Hepatocyte (in vitro differentiated cells): ENCODE results near the gene VWA5B1. TPM values are rescaled to one million over a fixed set of nuclear protein-coding genes. Genes with fewer than 3 reads are reported as not detected.

Source experiments
- DNase-seq: peaks from one replicate; pipeline ENCODE4 v3.0.0-alpha.2; 2016; ENCODE audit warnings: low spot score
- H2AFZ ChIP-seq: fragments of 200-600 bp; sonication (generic); 2 replicates; pipeline ENCODE4 v1.6.0; 2016; ENCODE audit warnings: antibody characterized with exemption, mild to moderate bottlenecking
- H3K27ac ChIP-seq: fragments of 200-600 bp; sonication (generic); 2 replicates; pipeline ENCODE4 v1.5.1; 2016; ENCODE audit warnings: mild to moderate bottlenecking
- H3K27me3 ChIP-seq: fragments of 200-600 bp; sonication (generic); 2 replicates; pipeline ENCODE4 v1.6.1; 2016
- H3K36me3 ChIP-seq: fragments of 200-600 bp; sonication (generic); replicated peaks from 2 replicates; pipeline ENCODE4 v1.5.1; 2016; ENCODE audit warnings: low read depth; ENCODE audit not compliant: insufficient read depth
- H3K4me1 ChIP-seq: fragments of 200-600 bp; sonication (generic); 2 replicates; pipeline ENCODE4 v1.5.1; 2016; ENCODE audit warnings: mild to moderate bottlenecking, moderate library complexity; ENCODE audit not compliant: insufficient read depth
- H3K4me2 ChIP-seq: fragments of 200-600 bp; sonication (generic); 2 replicates; pipeline ENCODE4 v1.6.0; 2016
- H3K4me3 ChIP-seq: fragments of 200-600 bp; sonication (generic); 2 replicates; pipeline ENCODE4 v1.5.1; 2016; ENCODE audit warnings: mild to moderate bottlenecking
- H3K79me2 ChIP-seq: fragments of 200-600 bp; sonication (generic); 2 replicates; pipeline ENCODE4 v1.6.0; 2017; ENCODE audit warnings: mild to moderate bottlenecking
- H3K9me2 ChIP-seq: fragments of 200-600 bp; sonication (generic); replicated peaks from 2 replicates; pipeline ENCODE4 v1.6.0; 2017; ENCODE audit warnings: mild to moderate bottlenecking; ENCODE audit not compliant: insufficient read depth
- H3K9me3 ChIP-seq: fragments of 200-600 bp; sonication (generic); 2 replicates; pipeline ENCODE4 v1.5.1; 2016; ENCODE audit warnings: low read depth, mild to moderate bottlenecking
- H4K20me1 ChIP-seq: fragments of 200-600 bp; sonication (generic); 2 replicates; pipeline ENCODE4 v1.6.0; 2016; ENCODE audit warnings: mild to moderate bottlenecking; ENCODE audit not compliant: insufficient read depth, poor library complexity, severe bottlenecking
- CTCF ChIP-seq: fragments of 200-600 bp; sonication (generic); IDR thresholded peaks from 2 replicates; pipeline ENCODE4 v1.5.1; 2016; ENCODE audit warnings: antibody characterized with exemption, mild to moderate bottlenecking; ENCODE audit not compliant: poor library complexity
- EZH2 ChIP-seq: fragments of 200-600 bp; sonication (generic); IDR thresholded peaks from 2 replicates; pipeline ENCODE4 v1.6.1; 2016; ENCODE audit warnings: antibody characterized with exemption, mild to moderate bottlenecking, borderline replicate concordance
- EZH2phosphoT487 ChIP-seq: fragments of 200-600 bp; sonication (generic); IDR thresholded peaks from one replicate; pipeline ENCODE4 v1.6.1; 2018; ENCODE audit warnings: antibody characterized with exemption, mild to moderate bottlenecking, low read depth, moderate library complexity; ENCODE audit not compliant: unreplicated experiment, severe bottlenecking
- WGBS: methylation state at CpG from one replicate; pipeline ENCODE4 v1.1.6; 2016; ENCODE audit warnings: low lambda C conversion rate; ENCODE audit errors: missing lambda C conversion rate; 5-methylcytosine and 5-hydroxymethylcytosine counted together
- polyA plus RNA-seq: library from polyadenylated mRNA; unstranded; fragments of >200 nt; fragmentation: Nextera tagmentation; extraction: Ambion mirVana; gene quantifications from 2 replicates; pipeline ENCODE4 v1.2.1, GENCODE V29; 2016
- total RNA-seq: library from RNA; depleted of rRNA; stranded (reverse); fragments of >200 nt; gene quantifications from 2 replicates; pipeline ENCODE4 v1.2.3, GENCODE V29; 2014

The VWA5B1 gene
- total and polyA plus RNA-seq, 2 experiments from 2014 or later: 0.33 to 0.35 TPM

GRCh38 chr1:20318971-20319370 lies 28.3 kb downstream of the VWA5B1 start:
- Histone ChIP-seq H3K9me2 (no peaks in the 10 kb centered on the region), H3K4me3 (no peak overlapping the region), H3K27me3 (peaks cover 20% of the 10 kb centered on the region), H3K9me3 (no peaks in the 10 kb centered on the region), H3K27ac (no peak overlapping the region), H4K20me1 (no peaks in the 10 kb centered on the region), H3K36me3 (no peaks in the 10 kb centered on the region), H2AFZ (no peak overlapping the region), H3K79me2 (no peaks in the 10 kb centered on the region), H3K4me1 (no peaks in the 10 kb centered on the region), H3K4me2 (no peak overlapping the region)
- 74% methylated on average over 4 of the region's 4 CpGs for WGBS
- DNase-seq: no peak
- TF ChIP-seq CTCF (no peak), EZH2phosphoT487 (no peak), EZH2 (no peak)

DNA sequence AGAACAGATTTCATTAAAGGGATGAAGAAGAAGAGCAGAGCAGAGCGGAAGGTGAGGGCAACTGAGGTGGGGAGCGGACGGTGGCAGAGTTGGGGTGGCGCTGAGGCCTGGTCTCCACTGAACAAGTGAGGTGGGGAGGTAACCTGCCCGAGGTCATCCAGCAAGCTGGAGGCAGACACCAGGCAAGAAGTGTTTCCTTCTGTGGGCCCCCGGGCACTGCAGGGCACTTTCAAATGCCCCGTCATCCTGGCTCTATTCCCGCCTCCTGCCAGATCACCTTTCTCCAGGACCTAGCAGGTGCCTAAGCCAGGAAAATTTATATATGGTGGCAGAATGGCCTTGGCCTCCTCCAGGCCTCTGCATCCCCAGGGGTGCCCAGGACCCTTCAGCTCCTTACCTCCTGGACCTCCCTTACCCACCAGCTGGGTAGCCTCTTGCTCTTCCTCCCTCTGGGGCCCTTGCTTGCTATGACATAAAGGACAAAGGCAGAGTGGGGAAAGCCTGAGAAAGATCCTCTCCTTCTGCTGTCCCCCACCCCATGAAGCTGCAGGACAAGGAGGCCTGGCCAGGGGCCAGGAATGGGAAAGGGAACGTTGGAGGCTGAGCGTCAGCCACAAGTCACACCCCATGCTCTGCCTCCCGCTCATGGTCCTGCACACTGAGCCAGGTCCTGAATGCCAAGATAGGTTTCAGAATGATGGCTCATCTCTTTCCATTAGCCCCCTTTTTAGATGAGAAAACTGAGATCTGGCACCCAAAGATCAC lies 29.0 kb downstream of the VWA5B1 start:
- no peak overlapping the region for H3K4me3 ChIP-seq

DNA sequence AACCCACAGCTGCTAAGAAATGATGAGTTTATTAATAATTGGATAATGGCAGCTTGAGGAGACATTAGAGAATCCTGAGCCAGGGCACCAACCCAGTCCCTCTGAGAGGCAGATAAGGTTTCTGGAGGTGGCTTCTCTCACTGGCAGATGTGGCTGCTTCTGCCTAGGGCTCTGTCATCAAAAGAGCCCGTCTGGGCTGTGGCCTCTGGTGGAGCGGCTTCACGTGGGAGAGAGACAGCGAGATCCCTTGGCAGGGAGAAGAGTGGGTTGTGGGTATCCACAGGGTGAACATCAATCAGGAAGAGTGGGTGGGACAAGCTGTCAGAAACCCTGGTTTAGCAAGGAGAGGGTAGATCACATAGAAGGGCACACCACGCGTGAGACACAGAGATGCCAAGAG lies 30.0 kb downstream of the VWA5B1 start:
- Histone ChIP-seq H3K9me3 (no peaks in the 10 kb centered on the region), H3K4me3 (no peak overlapping the region), H3K4me1 (no peaks in the 10 kb centered on the region), H3K27ac (no peak overlapping the region), H3K4me2 (no peak overlapping the region), H2AFZ (no peak overlapping the region), H3K27me3 (peaks cover 20% of the 10 kb centered on the region), H3K9me2 (no peaks in the 10 kb centered on the region), H4K20me1 (no peaks in the 10 kb centered on the region), H3K79me2 (no peaks in the 10 kb centered on the region), H3K36me3 (no peaks in the 10 kb centered on the region)
- 85% methylated on average over 6 of the region's 6 CpGs for WGBS
- no peak for DNase-seq
- TF ChIP-seq EZH2phosphoT487 (no peak), CTCF (no peak), EZH2 (no peak)

More for the DNA sequence above, 29.0 kb downstream of the VWA5B1 start:
- no peak overlapping the region for H2AFZ ChIP-seq
- H4K20me1 ChIP-seq: no peaks in the 10 kb centered on the region
- H3K9me3 ChIP-seq: no peaks in the 10 kb centered on the region
- no peak for DNase-seq
- H3K27ac ChIP-seq: no peak overlapping the region
- H3K4me1 ChIP-seq: no peaks in the 10 kb centered on the region
- no peaks in the 10 kb centered on the region for H3K9me2 ChIP-seq
- no peak overlapping the region for H3K4me2 ChIP-seq
- no peak for TF ChIP-seq CTCF
- TF ChIP-seq EZH2phosphoT487: no peak
- TF ChIP-seq EZH2: no peak
- H3K36me3 ChIP-seq: no peaks in the 10 kb centered on the region
- H3K27me3 ChIP-seq: peaks cover 20% of the 10 kb centered on the region
- no peaks in the 10 kb centered on the region for H3K79me2 ChIP-seq
- WGBS: 89% methylated on average over 11 of the region's 11 CpGs
